GM13976 (cell line): ENCODE measurements around the gene ZNF385B.

ENCODE experiments used
- DNase-seq: peaks from one replicate; pipeline ENCODE4 v3.0.0; 2012; ENCODE audit warnings: low spot score
- CTCF ChIP-seq: IDR thresholded peaks from 2 replicates; pipeline ENCODE4 v1.5.1; 2012; ENCODE audit warnings: borderline replicate concordance, mild to moderate bottlenecking; ENCODE audit not compliant: insufficient read depth; ENCODE audit errors: extremely low read depth, missing control alignments, control extremely low read depth
- in situ Hi-C: fragments of 300-500 bp; cut with MboI; formaldehyde crosslinking; loops from one replicate; pipeline ENCODE4 v1.12.0; 2022; ENCODE audit warnings: low sequenced_read_pairs, mixed read lengths, inconsistent platforms; ENCODE audit not compliant: unreplicated experiment

ZNF385B gene

GRCh38 chr2:179393481-179393880 is 467.9 kb downstream of the ZNF385B start:
- no peak for TF ChIP-seq CTCF
- in situ Hi-C loops = no loop called here
- DNase-seq = no peak
